ENCODE results near the gene G2E3. TPM values are rescaled to one million over a fixed set of nuclear protein-coding genes. Genes with fewer than 3 reads are reported as not detected.
A peak's percentile ranks its signal among the peaks of the same experiment; 100 is the strongest.

G2E3 gene
- total and polyA plus RNA-seq, 9 donors: 5.5 to 20.4 (median 15.7) TPM

DNA sequence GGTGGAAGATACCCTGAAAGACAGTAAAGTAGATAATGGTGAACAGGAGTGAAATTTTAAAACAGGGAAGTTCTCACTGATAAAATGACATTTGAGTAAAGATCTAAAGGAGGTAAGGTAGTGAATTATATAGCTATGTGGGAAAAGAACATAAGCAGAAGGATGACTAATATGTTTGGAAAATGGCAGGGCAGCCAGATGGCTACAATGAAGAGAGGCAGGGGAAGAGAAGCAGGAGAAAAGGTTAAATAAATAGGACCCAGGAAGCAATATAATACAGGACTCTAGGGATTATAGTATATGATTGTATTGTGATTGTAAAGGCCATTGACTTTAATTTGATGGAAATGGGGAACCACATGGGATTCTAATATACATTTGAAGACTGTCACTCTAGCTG, 96.2 kb downstream of the G2E3 start:
- H3K27me3 ChIP-seq: no peaks in the 10 kb centered on the region
- no peaks in the 10 kb centered on the region for H3K4me1 ChIP-seq (ENCODE audit: insufficient read depth)
- DNase-seq: no peak
- H3K4me3 ChIP-seq: no peak overlapping the region
- no peak overlapping the region for H3K27ac ChIP-seq
- no peaks in the 10 kb centered on the region for H3K36me3 ChIP-seq
- H3K9me3 ChIP-seq: no peaks in the 10 kb centered on the region
- TF ChIP-seq CTCF (IDR thresholded peaks at IDR 0.05) (no peak), EP300 (IDR thresholded peaks at IDR 0.05) (no peak), POLR2A (IDR thresholded peaks at IDR 0.05) (no peak)
- intact Hi-C loops (cut with DNase I): no loop called here

DNA sequence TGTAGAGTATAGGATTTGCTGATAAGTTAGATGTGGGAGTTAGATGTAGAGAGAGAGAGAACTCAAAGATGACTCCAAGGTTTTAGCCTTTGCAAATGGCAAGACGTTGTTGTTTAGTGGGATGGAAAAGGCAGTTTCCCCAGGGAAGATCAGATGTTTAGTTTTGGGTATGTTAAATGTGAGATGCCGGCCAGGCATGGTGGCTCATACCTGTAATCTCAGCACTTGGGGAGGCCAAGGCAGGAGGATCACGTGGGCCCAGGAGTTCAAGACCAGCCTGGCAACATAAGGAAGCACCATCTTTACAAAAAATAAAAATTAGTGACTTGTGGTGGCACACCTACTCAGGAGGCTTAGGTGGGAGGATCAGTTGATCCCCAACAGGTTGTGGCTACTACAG, 96.7 kb downstream of the G2E3 start:
- Histone ChIP-seq H3K27me3 (no peaks in the 10 kb centered on the region), H3K36me3 (no peaks in the 10 kb centered on the region), H3K4me3 (no peak overlapping the region), H3K4me1 (ENCODE audit: insufficient read depth) (no peaks in the 10 kb centered on the region), H3K27ac (no peak overlapping the region), H3K9me3 (no peaks in the 10 kb centered on the region)
- TF ChIP-seq CTCF (IDR thresholded peaks at IDR 0.05): no peak
- intact Hi-C loops (cut with DNase I): no loop called here
- WGBS, 3 donors: 83 to 89% (median 84%) methylated on average over 3 of the region's 3 CpGs
- no peak for DNase-seq

GRCh38 chr14:30656190-30656632, 97.3 kb downstream of the G2E3 start:
- Histone ChIP-seq H3K36me3 (no peaks in the 10 kb centered on the region), H3K27ac (no peak overlapping the region), H3K4me1 (ENCODE audit: insufficient read depth) (no peaks in the 10 kb centered on the region), H3K9me3 (no peaks in the 10 kb centered on the region), H3K4me3 (no peak overlapping the region), H3K27me3 (no peaks in the 10 kb centered on the region)
- intact Hi-C loops (cut with DNase I): no loop called here
- peak in 1 of 5 donors; percentile 18 for DNase-seq
- TF ChIP-seq POLR2A (IDR thresholded peaks at IDR 0.05): no peak
- TF ChIP-seq EP300 (IDR thresholded peaks at IDR 0.05): no peak
- peak in 1 of 3 donors; percentile 15 for TF ChIP-seq CTCF (IDR thresholded peaks at IDR 0.05)
- WGBS, 3 donors: 54 to 59% (median 57%) methylated on average over 8 of the region's 8 CpGs

GRCh38 chr14:30657050-30657449, 98.1 kb downstream of the G2E3 start:
- H3K27me3 ChIP-seq: no peaks in the 10 kb centered on the region
- H3K27ac ChIP-seq: no peak overlapping the region
- DNase-seq: no peak
- H3K36me3 ChIP-seq: no peaks in the 10 kb centered on the region
- intact Hi-C loops (cut with DNase I): no loop called here
- H3K4me1 ChIP-seq (ENCODE audit: insufficient read depth): no peaks in the 10 kb centered on the region
- H3K4me3 ChIP-seq: no peak overlapping the region
- TF ChIP-seq POLR2A (IDR thresholded peaks at IDR 0.05) (no peak), CTCF (IDR thresholded peaks at IDR 0.05) (no peak), EP300 (IDR thresholded peaks at IDR 0.05) (no peak)
- whole genome bisulfite sequencing, 3 donors: 53 to 57% (median 54%) methylated on average over 2 of the region's 2 CpGs
- H3K9me3 ChIP-seq: no peaks in the 10 kb centered on the region
